HG03280 (cell line): ENCODE results near the gene COPS7B.

Source experiments
- ATAC-seq: cut with Tn5 transposase; IDR thresholded peaks from one replicate; pipeline ENCODE4 v1.9.1; 2021; ENCODE audit warnings: mild to moderate bottlenecking, moderate library complexity; ENCODE audit not compliant: unreplicated experiment

Gene COPS7B

GRCh38 chr2:231785413-231785812, 832 bp upstream of the COPS7B start:
- ATAC-seq: no peak

GRCh38 chr2:231785822-231786176, 446 bp upstream of the COPS7B start:
- ATAC-seq: peak; percentile 3

GRCh38 chr2:231786917-231787292, 660 bp downstream of the COPS7B start:
- ATAC-seq: no peak

- no peak for ATAC-seq
These were observed 4.9 kb downstream of the COPS7B start for GRCh38 chr2:231791107-231791506.

GRCh38 chr2:231794383-231794782, 8.1 kb downstream of the COPS7B start:
- no peak for ATAC-seq

GRCh38 chr2:231795525-231796327, 9.5 kb downstream of the COPS7B start:
- ATAC-seq: no peak

- ATAC-seq: no peak
These were observed 14.3 kb downstream of the COPS7B start for GRCh38 chr2:231800493-231801091.

- no peak for ATAC-seq
These were observed 17.4 kb downstream of the COPS7B start for GRCh38 chr2:231803501-231804138.

GRCh38 chr2:231807020-231807419, 20.8 kb downstream of the COPS7B start:
- ATAC-seq: no peak

- ATAC-seq: no peak
These were observed 24.7 kb downstream of the COPS7B start for GRCh38 chr2:231810905-231811304.

- no peak for ATAC-seq
These were observed 30.2 kb downstream of the COPS7B start for GRCh38 chr2:231816327-231817026.

GRCh38 chr2:231819447-231820042, 33.3 kb downstream of the COPS7B start:
- no peak for ATAC-seq

- ATAC-seq: no peak
These were observed 34.6 kb downstream of the COPS7B start for GRCh38 chr2:231820786-231821303.

GRCh38 chr2:231821908-231822307, 35.7 kb downstream of the COPS7B start:
- ATAC-seq: no peak

- ATAC-seq: no peak
These were observed 66.9 kb downstream of the COPS7B start for GRCh38 chr2:231853105-231853504.

- ATAC-seq: no peak
These were observed 68.4 kb downstream of the COPS7B start for GRCh38 chr2:231854616-231855125.

GRCh38 chr2:231856959-231857358, 70.7 kb downstream of the COPS7B start:
- no peak for ATAC-seq
